Esophagus muscularis mucosa (tissue), 2 donors: Measurements from ENCODE around the gene ZNF613.

Source experiments
- EP300 ChIP-seq: sonication (generic); formaldehyde crosslinking; IDR thresholded peaks from one replicate; pipeline ENCODE4 v1.6.1; 2017; ENCODE audit warnings: antibody characterized with exemption
- POLR2A ChIP-seq: fragments of 450-650 bp; IDR thresholded peaks from one replicate; pipeline ENCODE4 v1.6.1; 2017; ENCODE audit warnings: antibody characterized with exemption, moderate library complexity, mild to moderate bottlenecking, low read depth

GRCh38 chr19:51977346-51977745 lies 50.1 kb downstream of the ZNF613 start:
- TF ChIP-seq POLR2A, result no peak
- TF ChIP-seq EP300, result no peak
